Measurements from ENCODE around the gene TMEM191C. TPM values are rescaled to one million over a fixed set of nuclear protein-coding genes. Genes with fewer than 3 reads are reported as not detected.
"Not testable (repeated sequence)": the region's sequence is repeated elsewhere in the genome, so short reads cannot be mapped to it uniquely, and the experiment has no call there.

The TMEM191C gene
- total RNA-seq, 5 donors from 2014 or later (not counting 1 experiment from before 2014, with no cell fraction given): 2.6 to 10.3 (median 5.4) TPM

DNA sequence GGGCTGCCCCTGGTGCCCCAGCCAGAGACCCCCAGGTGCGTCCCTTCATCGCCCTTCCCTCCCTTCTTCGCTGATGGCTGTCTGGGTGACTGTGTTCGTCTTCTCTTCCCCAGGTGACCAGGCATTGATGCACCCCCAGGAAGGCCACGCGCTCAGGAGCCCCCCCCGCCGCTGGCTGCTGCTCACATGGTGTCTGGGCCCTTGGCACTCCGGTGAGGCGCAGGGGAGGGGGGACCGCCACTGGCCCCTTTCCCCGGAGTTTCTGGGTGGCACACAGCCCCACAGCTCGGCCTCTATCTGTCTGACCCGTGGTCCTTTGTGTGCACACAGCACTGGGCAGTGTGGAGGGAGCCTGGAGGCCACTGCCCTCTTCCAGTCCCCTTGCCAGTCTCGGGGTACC is 24.5 kb upstream of the TMEM191C start:
- H3K36me3 Mint-ChIP-seq; CTCF ChIA-PET; H3K4me3 ChIP-seq (ENCODE audit: control insufficient read depth in 1 of 2, extremely low read depth in 1 of 2, low read length in 1 of 2); H3K9me3 ChIP-seq; H3K4me1 Mint-ChIP-seq; H3K4me3 Mint-ChIP-seq; H3K27me3 Mint-ChIP-seq; POLR2A ChIA-PET; H3K9me3 Mint-ChIP-seq; H3K27ac ChIP-seq (ENCODE audit: low read length); ATAC-seq (replicated peaks in 1 of 4); H3K27me3 ChIP-seq (replicated peaks in 1 of 2; ENCODE audit: control insufficient read depth in 2 of 2, extremely low read depth in 1 of 2, insufficient read depth in 2 of 2, low read length in 1 of 2); H3K27ac Mint-ChIP-seq; H3K4me1 ChIP-seq (ENCODE audit: control insufficient read depth in 1 of 2, extremely low read depth in 1 of 2, insufficient read depth in 2 of 2, low read length in 2 of 2): not testable (repeated sequence)
- peak in 1 of 35 experiments; percentile 13 for DNase-seq
- peaks cover 18 to 28% of the 10 kb centered on the region in 2 donors for H3K36me3 ChIP-seq (ENCODE audit: control insufficient read depth in 2 of 2, extremely low read depth in 1 of 2, insufficient read depth in 1 of 2, low read length in 1 of 2)
- WGBS (ENCODE audit: insufficient coverage): no CpG with 5 or more reads among the region's 15 CpGs

DNA sequence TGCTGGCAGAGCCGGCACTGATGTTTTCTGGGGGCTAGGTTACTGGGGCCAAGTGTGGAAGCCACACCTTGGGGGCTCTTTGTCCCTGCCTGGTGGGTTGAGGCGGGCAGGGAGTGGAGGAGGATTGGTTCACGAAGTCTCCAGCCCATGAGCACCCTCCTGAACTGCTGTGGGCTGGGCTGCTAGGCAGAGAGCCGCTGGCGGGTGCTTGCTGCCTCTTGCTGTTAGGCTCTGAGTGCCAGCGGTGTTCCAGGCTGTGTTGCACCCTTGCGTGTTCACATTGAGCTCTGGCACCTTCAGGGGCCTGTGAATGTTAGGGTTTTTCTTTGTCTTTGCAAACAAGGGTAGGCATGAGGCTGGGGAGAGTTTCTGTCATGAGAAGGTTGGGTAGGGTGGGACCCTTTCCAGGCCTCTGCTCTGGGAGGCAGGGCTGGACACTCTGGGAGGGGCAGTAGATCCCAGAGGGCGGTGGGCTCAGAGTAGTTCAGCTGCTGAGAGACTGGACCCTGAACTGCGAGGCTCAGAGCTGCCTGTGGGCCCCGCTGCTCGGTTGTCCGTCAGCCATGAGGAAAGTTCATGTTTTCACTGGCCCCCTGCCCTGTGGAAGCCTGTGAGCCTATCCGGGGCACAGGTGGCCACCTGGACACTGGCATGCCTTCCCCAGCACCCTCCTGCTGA is 24.0 kb upstream of the TMEM191C start:
- H3K36me3 ChIP-seq (ENCODE audit: control insufficient read depth in 2 of 2, extremely low read depth in 1 of 2, insufficient read depth in 1 of 2, low read length in 1 of 2): peaks cover 18 to 28% of the 10 kb centered on the region in 2 donors
- POLR2A ChIA-PET: no interaction called here
- no peaks in the 10 kb centered on the region for H3K27me3 ChIP-seq (replicated peaks in 1 of 2; ENCODE audit: control insufficient read depth in 2 of 2, extremely low read depth in 1 of 2, insufficient read depth in 2 of 2, low read length in 1 of 2)
- H3K9me3 ChIP-seq: no peaks in the 10 kb centered on the region
- no peak overlapping the region for H3K27ac ChIP-seq (ENCODE audit: low read length)
- 95% methylated on average over 12 of the region's 13 CpGs for WGBS (ENCODE audit: insufficient coverage)
- no peaks in the 10 kb centered on the region for H3K4me1 Mint-ChIP-seq
- ATAC-seq (replicated peaks in 1 of 4): no peak
- H3K27ac Mint-ChIP-seq: no peak overlapping the region
- no peaks in the 10 kb centered on the region for H3K27me3 Mint-ChIP-seq
- peak in 1 of 35 experiments; percentile 2 for DNase-seq
- peaks cover 7% of the 10 kb centered on the region for H3K36me3 Mint-ChIP-seq
- H3K4me3 ChIP-seq (ENCODE audit: control insufficient read depth in 1 of 2, extremely low read depth in 1 of 2, low read length in 1 of 2): no peak overlapping the region
- H3K4me1 ChIP-seq (ENCODE audit: control insufficient read depth in 1 of 2, extremely low read depth in 1 of 2, insufficient read depth in 2 of 2, low read length in 2 of 2): no peaks in the 10 kb centered on the region
- no peaks in the 10 kb centered on the region for H3K9me3 Mint-ChIP-seq
- H3K4me3 Mint-ChIP-seq: no peak overlapping the region
- CTCF ChIA-PET: no interaction called here

DNA sequence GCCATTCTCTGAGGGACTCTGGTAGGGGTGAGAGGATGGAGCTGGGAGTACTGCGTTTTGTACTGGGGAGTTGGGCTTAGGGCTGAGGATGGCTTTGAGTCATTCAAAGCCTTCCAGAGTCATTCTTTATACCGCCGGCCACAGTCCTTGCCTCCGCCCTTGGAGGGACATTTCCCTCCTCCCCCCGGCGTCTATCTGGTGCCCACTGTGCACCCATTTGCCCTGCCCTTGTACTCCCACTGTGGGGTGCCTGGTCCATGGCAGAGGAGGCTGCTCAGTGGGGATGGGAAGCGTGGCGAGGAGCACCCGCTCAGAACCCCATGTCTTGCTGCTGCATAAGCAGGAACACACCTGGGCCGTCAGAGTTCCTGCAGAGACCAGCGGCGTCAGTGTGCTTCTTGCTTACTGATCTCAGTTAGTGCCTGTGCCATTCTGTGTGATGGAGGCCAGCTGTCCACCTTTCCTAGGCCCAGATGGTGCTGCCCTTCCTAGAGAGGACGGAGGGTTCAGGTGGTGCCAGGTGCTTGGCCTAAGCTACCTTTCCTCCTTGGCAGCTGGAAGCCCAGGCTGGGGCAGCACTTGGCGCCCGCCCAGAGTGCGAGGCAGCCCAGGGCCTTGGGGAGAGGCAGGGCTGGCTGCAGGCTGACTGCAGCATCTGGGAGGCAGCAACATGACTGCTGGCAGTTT is 23.3 kb upstream of the TMEM191C start:
- no peak overlapping the region for H3K4me3 ChIP-seq (ENCODE audit: control insufficient read depth in 1 of 2, extremely low read depth in 1 of 2, low read length in 1 of 2)
- Mint-ChIP-seq H3K4me1 (no peaks in the 10 kb centered on the region), H3K9me3 (no peaks in the 10 kb centered on the region), H3K27ac (no peak overlapping the region), H3K27me3 (no peaks in the 10 kb centered on the region), H3K36me3 (peaks cover 7% of the 10 kb centered on the region), H3K4me3 (no peak overlapping the region)
- POLR2A ChIA-PET: no interaction called here
- no peaks in the 10 kb centered on the region for H3K27me3 ChIP-seq (replicated peaks in 1 of 2; ENCODE audit: control insufficient read depth in 2 of 2, extremely low read depth in 1 of 2, insufficient read depth in 2 of 2, low read length in 1 of 2)
- H3K4me1 ChIP-seq (ENCODE audit: control insufficient read depth in 1 of 2, extremely low read depth in 1 of 2, insufficient read depth in 2 of 2, low read length in 2 of 2): no peaks in the 10 kb centered on the region
- no peaks in the 10 kb centered on the region for H3K9me3 ChIP-seq
- 95% methylated on average over 8 of the region's 16 CpGs for WGBS (ENCODE audit: insufficient coverage)
- H3K27ac ChIP-seq (ENCODE audit: low read length): no peak overlapping the region
- H3K36me3 ChIP-seq (ENCODE audit: control insufficient read depth in 2 of 2, extremely low read depth in 1 of 2, insufficient read depth in 1 of 2, low read length in 1 of 2): peaks cover 18 to 28% of the 10 kb centered on the region in 2 donors
- ATAC-seq (replicated peaks in 1 of 4) (no peak), DNase-seq (peak in 1 of 35 experiments; percentile 7)
- CTCF ChIA-PET: no interaction called here

DNA sequence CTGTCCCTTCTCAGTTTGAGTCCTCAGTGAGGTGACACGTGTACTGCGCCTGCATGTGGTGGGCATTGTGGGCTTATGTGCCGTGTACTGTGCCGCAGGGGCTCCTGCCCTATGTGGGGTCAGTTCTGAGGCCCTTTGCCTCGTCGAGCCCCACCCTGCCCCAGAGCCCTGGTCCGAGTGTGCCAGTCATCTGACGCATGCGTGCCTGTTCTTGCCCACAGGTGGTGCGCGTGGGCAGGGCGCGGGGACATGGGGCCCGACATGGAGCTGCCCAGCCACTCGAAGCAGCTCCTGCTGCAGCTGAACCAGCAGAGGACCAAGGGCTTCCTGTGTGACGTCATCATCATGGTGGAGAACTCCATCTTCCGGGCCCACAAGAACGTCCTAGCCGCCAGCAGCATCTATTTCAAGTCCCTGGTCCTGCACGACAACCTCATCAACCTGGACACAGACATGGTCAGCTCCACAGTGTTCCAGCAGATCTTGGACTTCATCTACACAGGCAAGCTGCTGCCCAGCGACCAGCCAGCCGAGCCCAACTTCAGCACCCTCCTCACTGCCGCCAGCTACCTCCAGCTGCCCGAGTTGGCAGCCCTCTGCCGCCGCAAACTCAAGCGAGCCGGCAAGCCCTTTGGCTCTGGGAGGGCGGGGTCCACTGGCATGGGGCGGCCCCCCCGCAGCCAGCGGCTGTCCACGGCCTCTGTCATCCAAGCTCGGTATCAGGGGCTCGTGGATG is 22.3 kb upstream of the TMEM191C start:
- ChIA-PET POLR2A (interaction anchor here in 1 of 2 donors (0.6 kb wide), 1 partner anchor 41 kb away, joined by 3 read pairs; no protein-coding TSS in a partner anchor), CTCF (no interaction called here)
- no peaks in the 10 kb centered on the region for H3K9me3 ChIP-seq
- Mint-ChIP-seq H3K4me3 (no peak overlapping the region), H3K4me1 (no peaks in the 10 kb centered on the region), H3K27me3 (no peaks in the 10 kb centered on the region), H3K27ac (no peak overlapping the region), H3K36me3 (peaks cover 7% of the 10 kb centered on the region), H3K9me3 (no peaks in the 10 kb centered on the region)
- no peak overlapping the region for H3K27ac ChIP-seq (ENCODE audit: low read length)
- 93% methylated on average over 34 of the region's 35 CpGs for WGBS (ENCODE audit: insufficient coverage)
- H3K36me3 ChIP-seq (ENCODE audit: control insufficient read depth in 2 of 2, extremely low read depth in 1 of 2, insufficient read depth in 1 of 2, low read length in 1 of 2): peaks cover 18 to 28% of the 10 kb centered on the region in 2 donors
- H3K4me3 ChIP-seq (ENCODE audit: control insufficient read depth in 1 of 2, extremely low read depth in 1 of 2, low read length in 1 of 2): no peak overlapping the region
- DNase-seq (peak in 2 of 35 experiments; percentile 6 to 18), ATAC-seq (replicated peaks in 1 of 4) (no peak)
- H3K4me1 ChIP-seq (ENCODE audit: control insufficient read depth in 1 of 2, extremely low read depth in 1 of 2, insufficient read depth in 2 of 2, low read length in 2 of 2): no peaks in the 10 kb centered on the region
- no peaks in the 10 kb centered on the region for H3K27me3 ChIP-seq (replicated peaks in 1 of 2; ENCODE audit: control insufficient read depth in 2 of 2, extremely low read depth in 1 of 2, insufficient read depth in 2 of 2, low read length in 1 of 2)

DNA sequence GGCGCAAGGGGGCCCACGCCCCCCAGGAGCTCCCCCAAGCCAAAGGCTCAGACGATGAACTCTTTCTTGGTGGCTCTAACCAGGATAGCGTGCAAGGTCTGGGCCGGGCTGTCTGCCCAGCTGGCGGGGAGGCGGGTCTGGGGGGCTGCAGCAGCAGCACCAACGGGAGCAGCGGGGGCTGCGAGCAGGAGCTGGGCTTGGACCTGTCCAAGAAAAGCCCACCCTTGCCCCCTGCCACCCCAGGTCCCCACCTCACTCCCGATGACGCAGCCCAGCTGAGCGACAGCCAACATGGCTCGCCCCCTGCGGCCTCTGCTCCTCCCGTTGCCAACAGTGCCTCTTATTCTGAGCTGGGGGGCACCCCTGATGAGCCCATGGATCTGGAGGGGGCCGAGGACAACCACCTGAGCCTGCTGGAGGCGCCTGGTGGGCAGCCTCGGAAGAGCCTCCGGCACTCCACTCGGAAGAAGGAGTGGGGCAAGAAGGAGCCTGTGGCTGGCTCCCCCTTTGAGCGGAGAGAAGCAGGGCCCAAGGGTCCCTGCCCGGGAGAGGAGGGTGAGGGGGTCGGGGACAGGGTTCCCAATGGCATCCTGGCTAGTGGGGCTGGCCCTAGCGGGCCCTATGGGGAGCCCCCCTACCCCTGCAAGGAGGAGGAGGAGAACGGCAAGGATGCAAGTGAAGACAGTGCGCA is 21.6 kb upstream of the TMEM191C start:
- no peaks in the 10 kb centered on the region for H3K9me3 Mint-ChIP-seq
- WGBS (ENCODE audit: insufficient coverage): 95% methylated on average over 23 of the region's 27 CpGs
- POLR2A ChIA-PET: interaction anchor here in 1 of 2 donors (0.6 kb wide), 1 partner anchor 40 kb away, joined by 3 read pairs; no protein-coding TSS in a partner anchor
- Histone ChIP-seq H3K9me3 (no peaks in the 10 kb centered on the region), H3K4me3 (ENCODE audit: control insufficient read depth in 1 of 2, extremely low read depth in 1 of 2, low read length in 1 of 2) (no peak overlapping the region), H3K4me1 (ENCODE audit: control insufficient read depth in 1 of 2, extremely low read depth in 1 of 2, insufficient read depth in 2 of 2, low read length in 2 of 2) (no peaks in the 10 kb centered on the region), H3K36me3 (ENCODE audit: control insufficient read depth in 2 of 2, extremely low read depth in 1 of 2, insufficient read depth in 1 of 2, low read length in 1 of 2) (peaks cover 18 to 28% of the 10 kb centered on the region in 2 donors), H3K27ac (ENCODE audit: low read length) (no peak overlapping the region), H3K27me3 (replicated peaks in 1 of 2; ENCODE audit: control insufficient read depth in 2 of 2, extremely low read depth in 1 of 2, insufficient read depth in 2 of 2, low read length in 1 of 2) (no peaks in the 10 kb centered on the region)
- H3K4me3 Mint-ChIP-seq: no peak overlapping the region
- peak in 3 of 35 experiments; percentile 2 to 17 (median 3) for DNase-seq
- no peak overlapping the region for H3K27ac Mint-ChIP-seq
- peaks cover 7% of the 10 kb centered on the region for H3K36me3 Mint-ChIP-seq
- no peaks in the 10 kb centered on the region for H3K4me1 Mint-ChIP-seq
- CTCF ChIA-PET: no interaction called here
- no peaks in the 10 kb centered on the region for H3K27me3 Mint-ChIP-seq
- peak in 1 of 4 experiments; percentile 10 for ATAC-seq (replicated peaks in 1 of 4)

Measured in T-cell (primary cell).